H9 (cell line): ENCODE results near the gene KRT9. TPM values are rescaled to one million over a fixed set of nuclear protein-coding genes. Genes with fewer than 3 reads are reported as not detected.
A peak's percentile ranks its signal among the peaks of the same experiment; 100 is the strongest.

ENCODE experiments used
- DNase-seq: peaks from one replicate; pipeline ENCODE4 v3.0.0-alpha.2; 2017
- H2AFZ ChIP-seq: one replicate; pipeline ENCODE4 v1.6.1; 2013; ENCODE audit warnings: mild to moderate bottlenecking, low read length, control low read depth, moderate library complexity
- H2AK5ac ChIP-seq: 2 replicates; pipeline ENCODE4 v1.6.1; 2013; ENCODE audit warnings: low read length, control low read depth, mixed read lengths; ENCODE audit not compliant: insufficient read length
- H2BK120ac ChIP-seq: one replicate; pipeline ENCODE4 v1.6.1; 2013; ENCODE audit warnings: low read depth, mild to moderate bottlenecking, low read length, control low read depth, inconsistent platforms; ENCODE audit not compliant: poor library complexity, severe bottlenecking
- H2BK12ac ChIP-seq: 2 replicates; pipeline ENCODE4 v1.6.1; 2013; ENCODE audit warnings: low read length, control low read depth, mixed read lengths, low read depth; ENCODE audit not compliant: insufficient read length
- H2BK15ac ChIP-seq: 2 replicates; pipeline ENCODE4 v1.6.1; 2013; ENCODE audit warnings: low read depth, low read length, control low read depth
- H2BK20ac ChIP-seq: one replicate; pipeline ENCODE4 v1.6.1; 2013; ENCODE audit warnings: low read depth, mild to moderate bottlenecking, low read length, control low read depth, inconsistent platforms; ENCODE audit not compliant: poor library complexity, severe bottlenecking
- H2BK5ac ChIP-seq: 2 replicates; pipeline ENCODE4 v1.6.1; 2013; ENCODE audit warnings: low read length, control low read depth, mixed read lengths; ENCODE audit not compliant: insufficient read length
- H3K14ac ChIP-seq: 2 replicates; pipeline ENCODE4 v1.6.1; 2013; ENCODE audit warnings: low read length, control low read depth; ENCODE audit not compliant: insufficient read depth
- H3K18ac ChIP-seq: 2 replicates; pipeline ENCODE4 v1.6.1; 2013; ENCODE audit warnings: low read depth, mild to moderate bottlenecking, mixed read lengths, low read length, control low read depth; ENCODE audit not compliant: insufficient read length
- H3K23ac ChIP-seq: 2 replicates; pipeline ENCODE4 v1.6.1; 2013; ENCODE audit warnings: low read length, control low read depth, mixed read lengths, low read depth; ENCODE audit not compliant: insufficient read length
- H3K23me2 ChIP-seq: 2 replicates; pipeline ENCODE4 v1.6.1; 2013; ENCODE audit warnings: low read depth, mild to moderate bottlenecking, mixed read lengths, low read length, control low read depth; ENCODE audit not compliant: insufficient read length, poor library complexity, severe bottlenecking
- H3K27ac ChIP-seq: 2 replicates; pipeline ENCODE4 v1.5.1; 2013; ENCODE audit warnings: low read length, control low read depth, mixed read lengths, low read depth; ENCODE audit not compliant: insufficient read length
- H3K27me3 ChIP-seq: 2 replicates; pipeline ENCODE4 v1.6.1; 2013; ENCODE audit warnings: low read length, control low read depth, inconsistent platforms; ENCODE audit not compliant: insufficient read depth
- H3K4ac ChIP-seq: 2 replicates; pipeline ENCODE4 v1.6.1; 2013; ENCODE audit warnings: low read depth, mild to moderate bottlenecking, control low read depth, inconsistent platforms, low read length, moderate library complexity
- H3K4me1 ChIP-seq: 2 replicates; pipeline ENCODE4 v1.6.1; 2013; ENCODE audit warnings: low read length, control low read depth, inconsistent platforms; ENCODE audit not compliant: insufficient read depth
- H3K4me2 ChIP-seq: 2 replicates; pipeline ENCODE4 v1.6.1; 2013; ENCODE audit warnings: low read length, control low read depth, mixed read lengths; ENCODE audit not compliant: insufficient read length, insufficient read depth
- H3K56ac ChIP-seq: 2 replicates; pipeline ENCODE4 v1.6.1; 2013; ENCODE audit warnings: low read depth, mild to moderate bottlenecking, mixed read lengths, low read length, control low read depth; ENCODE audit not compliant: insufficient read length
- H3K79me1 ChIP-seq: 2 replicates; pipeline ENCODE4 v1.6.1; 2013; ENCODE audit warnings: low read depth, mild to moderate bottlenecking, moderate library complexity, low read length, control low read depth, inconsistent platforms; ENCODE audit not compliant: insufficient read depth, poor library complexity, severe bottlenecking
- H3K79me2 ChIP-seq: 2 replicates; pipeline ENCODE4 v1.6.1; 2013; ENCODE audit warnings: low read length, control low read depth, inconsistent platforms; ENCODE audit not compliant: insufficient read depth
- H3K9ac ChIP-seq: 2 replicates; pipeline ENCODE4 v1.6.1; 2013; ENCODE audit warnings: low read length, control low read depth, mixed read lengths; ENCODE audit not compliant: insufficient read length; ENCODE audit errors: extremely low read depth
- H3K9me3 ChIP-seq: one replicate; pipeline ENCODE4 v1.6.1; 2013; ENCODE audit warnings: low read depth, low read length, inconsistent platforms; ENCODE audit not compliant: control insufficient read depth
- H3T11ph ChIP-seq: one replicate; pipeline ENCODE4 v1.6.1; 2013; ENCODE audit warnings: mild to moderate bottlenecking, low read length, control low read depth, inconsistent platforms
- H4K20me1 ChIP-seq: one replicate; pipeline ENCODE4 v1.6.1; 2013; ENCODE audit not compliant: control insufficient read depth, insufficient read length, insufficient read depth
- H4K5ac ChIP-seq: 2 replicates; pipeline ENCODE4 v1.6.1; 2013; ENCODE audit warnings: low read depth, mild to moderate bottlenecking, mixed read lengths, low read length, control low read depth; ENCODE audit not compliant: insufficient read length
- H4K8ac ChIP-seq: replicated peaks from 2 replicates; pipeline ENCODE4 v1.6.1; 2013; ENCODE audit warnings: low read length, control low read depth, mixed read lengths, low read depth; ENCODE audit not compliant: insufficient read length
- H4K91ac ChIP-seq: 2 replicates; pipeline ENCODE4 v1.6.1; 2013; ENCODE audit warnings: low read depth, mild to moderate bottlenecking, moderate library complexity, mixed read lengths, low read length, control low read depth; ENCODE audit not compliant: insufficient read length
- H3K27ac Mint-ChIP-seq, 3 experiments: 2 replicates in 2 of 3; 3 replicates in 1 of 3; pipeline ENCODE4 v1.8.0; 2020 to 2021; ENCODE audit warnings: mixed read lengths in 3 of 3, mild to moderate bottlenecking in 1 of 3, moderate library complexity in 1 of 3
- H3K27me3 Mint-ChIP-seq: 2 replicates; pipeline ENCODE4 v1.8.0; 2021; ENCODE audit warnings: low read depth, mild to moderate bottlenecking, moderate library complexity, mixed read lengths
- H3K36me3 Mint-ChIP-seq, 3 experiments: 2 replicates in 2 of 3; 3 replicates in 1 of 3; pipeline ENCODE4 v1.8.0; 2020 to 2021; ENCODE audit warnings: low read depth in 3 of 3, mixed read lengths in 3 of 3; ENCODE audit not compliant: insufficient read depth in 1 of 3
- H3K4me1 Mint-ChIP-seq, 2 experiments: 2 replicates each; pipeline ENCODE4 v1.8.0; 2020; ENCODE audit warnings: mixed read lengths in 2 of 2
- H3K4me3 Mint-ChIP-seq, 2 experiments: 2 replicates in 1 of 2; 3 replicates in 1 of 2; pipeline ENCODE4 v1.8.0; 2020 to 2021; ENCODE audit warnings: mild to moderate bottlenecking in 2 of 2, mixed read lengths in 2 of 2, moderate library complexity in 1 of 2
- H3K9me3 Mint-ChIP-seq, 2 experiments: 2 replicates in 1 of 2; 3 replicates in 1 of 2; pipeline ENCODE4 v1.8.0; 2020; ENCODE audit warnings: mild to moderate bottlenecking in 2 of 2, mixed read lengths in 2 of 2, moderate library complexity in 1 of 2
- CTCF ChIP-seq: fragments of 200-600 bp; sonication (generic); conservative IDR thresholded peaks from 3 replicates; pipeline ENCODE4 v1.8.0; 2021; ENCODE audit warnings: antibody characterized with exemption, mild to moderate bottlenecking
- WGBS: extraction: QIAGEN DNeasy Blood & Tissue Kit; methylation state at CpG from one replicate; pipeline ENCODE4 v1.1.7; 2013; ENCODE audit warnings: missing lambda C conversion rate, low lambda C conversion rate, mixed read lengths; ENCODE audit not compliant: insufficient read length; ENCODE audit errors: extremely low coverage; 5-methylcytosine and 5-hydroxymethylcytosine counted together
- total RNA-seq: library from RNA; stranded (reverse); gene quantifications from 2 replicates; pipeline ENCODE4 v1.2.1, GENCODE V29; 2021

KRT9 gene
- total RNA-seq, 1 experiment from 2014 or later = not detected

DNA sequence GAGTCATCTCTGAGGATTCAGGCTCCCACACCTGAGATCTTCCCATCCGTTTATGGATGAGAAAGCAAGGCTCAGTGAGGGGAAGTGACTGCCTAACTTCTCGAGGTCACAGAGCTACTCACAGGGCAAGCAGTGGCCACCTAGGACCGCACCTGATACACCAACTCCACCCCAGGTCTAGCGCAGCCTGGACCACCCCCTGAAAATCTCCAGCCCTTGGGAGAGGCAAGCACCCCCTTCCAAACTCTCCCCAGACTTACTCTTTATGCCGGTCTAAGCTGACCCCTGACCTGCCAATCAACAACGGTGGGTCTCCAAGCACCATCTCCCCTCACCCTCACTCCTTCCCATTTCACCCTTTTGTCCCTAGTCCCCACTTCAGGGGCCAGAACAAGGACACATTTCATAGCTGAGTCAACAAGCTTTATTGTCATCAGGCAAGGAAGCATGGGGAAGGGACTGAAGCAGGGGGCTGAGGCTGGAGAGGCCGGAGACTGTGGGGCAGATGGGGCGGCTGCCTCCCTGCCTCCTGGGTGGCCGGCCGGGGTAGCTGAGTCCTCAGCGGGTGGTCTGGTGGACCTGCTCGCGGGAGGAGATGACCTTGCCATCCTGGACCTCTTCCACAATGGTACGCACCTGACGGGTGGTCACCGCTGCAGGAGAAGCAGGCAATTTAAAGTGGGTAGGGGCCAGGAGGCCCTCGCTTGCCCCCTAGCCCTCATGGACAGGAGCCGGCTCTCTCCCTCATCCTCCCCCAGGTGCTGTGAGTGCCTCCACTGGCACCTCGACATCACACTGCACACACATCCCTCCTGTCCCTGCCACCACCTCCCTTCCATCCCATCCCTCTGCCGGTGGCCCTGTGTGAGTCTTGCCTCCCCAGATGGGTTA, 47.4 kb upstream of the KRT9 start:
- H2BK15ac ChIP-seq = no peak overlapping the region
- H2AK5ac ChIP-seq = no peak overlapping the region
- H3K14ac ChIP-seq = no peak overlapping the region
- no peak overlapping the region for H2BK20ac ChIP-seq
- no peak overlapping the region for H3K4ac ChIP-seq
- DNase-seq = no peak
- no peak overlapping the region for H2AFZ ChIP-seq
- H3K79me2 ChIP-seq = no peaks in the 10 kb centered on the region
- H3K9ac ChIP-seq = no peak overlapping the region
- H3K9me3 ChIP-seq = no peaks in the 10 kb centered on the region
- H3K79me1 ChIP-seq = no peaks in the 10 kb centered on the region
- no peak for TF ChIP-seq CTCF
- no peak overlapping the region for H2BK5ac ChIP-seq
- H3K23ac ChIP-seq = no peak overlapping the region
- H3K27me3 ChIP-seq = no peaks in the 10 kb centered on the region
- H3K23me2 ChIP-seq = no peaks in the 10 kb centered on the region
- no peaks in the 10 kb centered on the region for H4K20me1 ChIP-seq
- H2BK12ac ChIP-seq = no peak overlapping the region
- H3K9me3 Mint-ChIP-seq = no peaks in the 10 kb centered on the region
- no peak overlapping the region for H2BK120ac ChIP-seq
- H3K18ac ChIP-seq = no peak overlapping the region
- H3K27ac Mint-ChIP-seq = no peak overlapping the region; a peak in 1 of 7 replicates
- no peaks in the 10 kb centered on the region; a peak in 1 of 7 replicates for H3K36me3 Mint-ChIP-seq
- no peak overlapping the region for H3K4me2 ChIP-seq
- H4K8ac ChIP-seq = no peak overlapping the region
- no CpG with 5 or more reads among the region's 20 CpGs for WGBS
- no peak overlapping the region for H3T11ph ChIP-seq
- H3K56ac ChIP-seq = no peak overlapping the region
- peaks cover 7 to 32% of the 10 kb centered on the region in 2 experiments for H3K4me1 Mint-ChIP-seq
- H3K27ac ChIP-seq = no peak overlapping the region
- no peak overlapping the region for H4K91ac ChIP-seq
- no peak overlapping the region for H4K5ac ChIP-seq
- H3K4me3 Mint-ChIP-seq = peak overlapping the region in 1 of 2 experiments; percentile 51; a peak in 2 of 5 replicates
- H3K4me1 ChIP-seq = no peaks in the 10 kb centered on the region; the same call in 1 of the 2 replicates
- peaks cover 2% of the 10 kb centered on the region for H3K27me3 Mint-ChIP-seq
